K562 (cell line): ENCODE measurements around the gene SGIP1. TPM values are rescaled to one million over a fixed set of nuclear protein-coding genes. Genes with fewer than 3 reads are reported as not detected.

Experiments used
- ATAC-seq: fragments of 200-7000 bp; cut with Tn5 transposase; 3 replicates; pipeline ENCODE4 v1.9.1; 2020; ENCODE audit warnings: moderate library complexity
- BruUV-seq: library from RNA; stranded (reverse); fragments of 400-500 nt; replicated peaks from 2 replicates; lab custom pipeline; 2021; lab: Mats Ljungman, UMichigan
- CTCF ChIA-PET: fragments of 300-600 bp; formaldehyde crosslinking; extraction: SDS; loops from one replicate; lab custom pipeline; 2021; ENCODE audit warnings: low intra/inter-chr PET ratio; lab: Yijun Ruan, JAX
- POLR2A ChIA-PET: fragments of 300-600, 350-650 bp; sonication (Branson Sonifier 250); formaldehyde crosslinking; extraction: SDS; loops from one replicate; lab custom pipeline; 2021; ENCODE audit warnings: antibody characterized with exemption, inconsistent platforms; lab: Yijun Ruan, JAX
- DNase-seq, 4 experiments: peaks; one replicate each; pipeline versions ENCODE4 v3.0.0 to v3.0.0-alpha.2; 2011 to 2018; ENCODE audit warnings: low spot score in 3 of 4, mixed read lengths in 3 of 4; ENCODE audit errors: extremely low read depth in 1 of 4
- FAIRE-seq: peaks from 2 replicates; lab custom pipeline; 2011; peaks lifted over from hg19 to GRCh38; lab: Jason Lieb, UNC
- H2AFZ ChIP-seq: 2 replicates; pipeline ENCODE4 v1.6.0; 2011; ENCODE audit warnings: low read depth, low read length, control low read depth, inconsistent platforms
- H3K27ac ChIP-seq: fragments of 200-600 bp; 3 replicates; pipeline ENCODE4 v1.8.0; 2011; ENCODE audit warnings: low read depth, mild to moderate bottlenecking, control low read depth, inconsistent platforms, low read length, moderate library complexity, mixed read lengths; ENCODE audit errors: extremely low read depth
- H3K27me3 ChIP-seq, 2 experiments: fragments of 300-600 bp in 1 of 2; 2 replicates in 1 of 2; 3 replicates in 1 of 2; pipeline versions ENCODE4 v1.6.0 to v1.8.0; 2011; ENCODE audit warnings: inconsistent platforms in 2 of 2, low read length in 2 of 2, mild to moderate bottlenecking in 1 of 2, mixed read lengths in 1 of 2, moderate library complexity in 1 of 2; ENCODE audit not compliant: control insufficient read depth in 2 of 2, insufficient read depth in 2 of 2
- H3K36me3 ChIP-seq: fragments of 300-600 bp; 3 replicates; pipeline ENCODE4 v1.8.0; 2011; ENCODE audit warnings: mild to moderate bottlenecking, low read length, inconsistent platforms; ENCODE audit not compliant: control insufficient read depth, insufficient read depth
- H3K4me1 ChIP-seq, 2 experiments: fragments of 200-600 bp in 1 of 2; replicated peaks in 1 of 2; 2 replicates in 1 of 2; 3 replicates in 1 of 2; pipeline versions ENCODE4 v1.5.1 to v1.8.0; 2011; ENCODE audit warnings: inconsistent platforms in 2 of 2, low read length in 2 of 2, mild to moderate bottlenecking in 1 of 2, mixed read lengths in 1 of 2, moderate library complexity in 1 of 2; ENCODE audit not compliant: control insufficient read depth in 2 of 2, insufficient read depth in 2 of 2
- H3K4me2 ChIP-seq: 2 replicates; pipeline ENCODE4 v1.6.1; 2011; ENCODE audit warnings: low read length, control low read depth, inconsistent platforms, mixed read lengths; ENCODE audit not compliant: insufficient read depth
- H3K4me3 ChIP-seq: fragments of 200-600 bp; sonication (generic), shearing (Covaris generic); 2 replicates; pipeline ENCODE4 v1.5.1; 2016; ENCODE audit warnings: control low read depth, inconsistent platforms
- H3K79me2 ChIP-seq: fragments of 200-600 bp; 3 replicates; pipeline ENCODE4 v1.8.0; 2011; ENCODE audit warnings: low read length, inconsistent platforms; ENCODE audit not compliant: control insufficient read depth, insufficient read depth
- H3K9ac ChIP-seq, 2 experiments: 2 replicates each; pipeline versions ENCODE4 v1.6.0 to v1.6.1; 2011; ENCODE audit warnings: low read depth in 2 of 2, low read length in 2 of 2, control low read depth in 1 of 2, inconsistent platforms in 1 of 2, mild to moderate bottlenecking in 1 of 2, mixed read lengths in 1 of 2; ENCODE audit not compliant: insufficient read depth in 1 of 2
- H3K9me1 ChIP-seq: one replicate; pipeline ENCODE4 v1.6.0; 2011; ENCODE audit warnings: inconsistent platforms, mild to moderate bottlenecking, low read length, moderate library complexity; ENCODE audit not compliant: control insufficient read depth, insufficient read depth
- H3K9me3 ChIP-seq: replicated peaks from 2 replicates; pipeline ENCODE4 v1.5.1; 2011; ENCODE audit warnings: low read depth, low read length, inconsistent platforms; ENCODE audit not compliant: control insufficient read depth, insufficient read depth
- H4K20me1 ChIP-seq: replicated peaks from 2 replicates; pipeline ENCODE4 v1.6.1; 2011; ENCODE audit warnings: low read length, inconsistent platforms, mixed read lengths; ENCODE audit not compliant: control insufficient read depth, insufficient read depth
- BCL6 ChIP-seq: fragments of 250-450 bp; sonication (Bioruptor Pico); IDR thresholded peaks from 2 replicates; pipeline ENCODE4 v1.4.0; 2020
- DDX20 ChIP-seq: fragments of 450-650 bp; IDR thresholded peaks from 2 replicates; pipeline ENCODE4 v1.6.1; 2016; ENCODE audit warnings: missing genetic modification characterization, low read depth, mild to moderate bottlenecking, missing compliant biosample characterization, moderate library complexity
- FOXP1 ChIP-seq: sonication (generic); formaldehyde crosslinking; IDR thresholded peaks from 2 replicates; pipeline ENCODE4 v1.8.0; 2022; ENCODE audit warnings: mild to moderate bottlenecking, missing genetic modification reagents
- KLF13 ChIP-seq: fragments of 450-650 bp; IDR thresholded peaks from 2 replicates; pipeline ENCODE4 v1.6.1; 2016; ENCODE audit warnings: missing genetic modification characterization, low read depth, mild to moderate bottlenecking, missing compliant biosample characterization, moderate library complexity, borderline replicate concordance
- MAFG ChIP-seq: fragments of 450-650 bp; conservative IDR thresholded peaks from 2 replicates; pipeline ENCODE4 v1.6.1; 2016; ENCODE audit warnings: missing genetic modification characterization, missing compliant biosample characterization
- MCM2 ChIP-seq: fragments of 450-650 bp; IDR thresholded peaks from 2 replicates; pipeline ENCODE4 v1.6.1; 2017; ENCODE audit warnings: low read depth, mild to moderate bottlenecking
- MTA1 ChIP-seq: fragments of 450-650 bp; IDR thresholded peaks from 2 replicates; pipeline ENCODE4 v1.6.1; 2017; ENCODE audit warnings: borderline replicate concordance
- RCOR1 ChIP-seq, 2 experiments: IDR thresholded peaks; 2 replicates each; pipeline ENCODE4 v1.6.1; 2012; ENCODE audit warnings: low read depth in 2 of 2, low read length in 2 of 2, borderline replicate concordance in 1 of 2, improper control_type of control experiment in 1 of 2
- ZBTB8A ChIP-seq: fragments of 450-650 bp; IDR thresholded peaks from 2 replicates; pipeline ENCODE4 v1.6.1; 2018; ENCODE audit warnings: mild to moderate bottlenecking, moderate library complexity; ENCODE audit not compliant: partially characterized antibody
- ZNF140 ChIP-seq: fragments of 250-450 bp; sonication (Bioruptor Pico); IDR thresholded peaks from 2 replicates; pipeline ENCODE4 v1.8.0; 2021; ENCODE audit warnings: moderate library complexity, mild to moderate bottlenecking, inconsistent platforms
- ZNF146 ChIP-seq: IDR thresholded peaks from one replicate; pipeline ENCODE4 v1.6.1; 2018; ENCODE audit warnings: missing compliant biosample characterization; ENCODE audit not compliant: unreplicated experiment
- ZNF232 ChIP-seq: sonication (generic); formaldehyde crosslinking; IDR thresholded peaks from 2 replicates; pipeline ENCODE4 v1.8.0; 2022; ENCODE audit warnings: mild to moderate bottlenecking, missing genetic modification reagents
- ZNF384 ChIP-seq: IDR thresholded peaks from 2 replicates; pipeline ENCODE4 v1.6.1; 2012; ENCODE audit warnings: low read depth, low read length, improper control_type of control experiment
- ZNF589 ChIP-seq: fragments of 200-800 bp; sonication (Bioruptor generic); IDR thresholded peaks from 2 replicates; pipeline ENCODE4 v1.6.1; 2016; ENCODE audit warnings: low read depth, missing genetic modification characterization, missing compliant biosample characterization
- WGBS: fragments of 100-300 bp; shearing (Covaris generic); methylation state at CpG from one replicate; pipeline ENCODE4 v1.1.6; 2016; ENCODE audit warnings: low coverage, mixed read lengths; ENCODE audit not compliant: insufficient coverage; ENCODE audit errors: missing lambda C conversion rate; 5-methylcytosine and 5-hydroxymethylcytosine counted together
- in situ Hi-C: fragments of 300-500 bp; cut with MboI; formaldehyde crosslinking; loops from 4 replicates; pipeline ENCODE4 v1.15.0; 2018; ENCODE audit warnings: inconsistent platforms, mixed read lengths
- intact Hi-C: fragments of 100-400 bp; cut with micrococcal nuclease; formaldehyde crosslinking; loops from 2 replicates; pipeline ENCODE4 v1.14.2; 2022
- polyA plus RNA-seq, 8 experiments: library from polyadenylated mRNA; depleted of rRNA in 4 of 8; stranded (reverse) in 5 of 8; unstranded in 3 of 8; fragments of >200 nt; fragmentation: Nextera tagmentation in 2 of 8; fragmentation: Illumina TruSeq in 1 of 8; extraction: Ambion mirVana in 2 of 8; extraction: Trizol in 1 of 8; gene quantifications; 2 replicates each; pipeline versions ENCODE4 v1.2.1 to v1.2.3, GENCODE V29; 2011 to 2014; ENCODE audit warnings: inconsistent platforms in 1 of 8, missing spikeins in 1 of 8
- total RNA-seq, 7 experiments: library from RNA; depleted of rRNA in 6 of 7; stranded (reverse); fragments of >200 nt in 6 of 7; fragmentation: Illumina TruSeq in 2 of 7; extraction: Trizol in 2 of 7; gene quantifications; 2 replicates each; pipeline versions ENCODE4 v1.2.1 to v1.2.3, GENCODE V29; 2011 to 2021; ENCODE audit warnings: low replicate concordance in 1 of 7
- TF ChIP-seq, protein P1 (sequence below): sonication (generic); formaldehyde crosslinking; IDR thresholded peaks from 2 replicates; pipeline ENCODE4 v1.4.0; 2020; ENCODE audit warnings: mild to moderate bottlenecking, missing genetic modification reagents
- TF ChIP-seq, protein P2 (sequence below): IDR thresholded peaks from 2 replicates; pipeline ENCODE4 v1.6.1; 2011; ENCODE audit not compliant: insufficient read length; ENCODE audit errors: extremely low read depth
- TF ChIP-seq, protein P3 (sequence below): sonication (generic); formaldehyde crosslinking; IDR thresholded peaks from 2 replicates; pipeline ENCODE4 v1.8.0; 2022; ENCODE audit warnings: mild to moderate bottlenecking, missing genetic modification reagents
- TF ChIP-seq, protein P4 (sequence below): fragments of 450-650 bp; IDR thresholded peaks from 2 replicates; pipeline ENCODE4 v1.6.1; 2016; ENCODE audit warnings: borderline replicate concordance

SGIP1 gene
- total and polyA plus RNA-seq, 9 of the 15 experiments (the other 6 are each of a cell fraction or from before 2014, with no cell fraction given): 0.07 to 0.35 TPM; not detected in 7

DNA sequence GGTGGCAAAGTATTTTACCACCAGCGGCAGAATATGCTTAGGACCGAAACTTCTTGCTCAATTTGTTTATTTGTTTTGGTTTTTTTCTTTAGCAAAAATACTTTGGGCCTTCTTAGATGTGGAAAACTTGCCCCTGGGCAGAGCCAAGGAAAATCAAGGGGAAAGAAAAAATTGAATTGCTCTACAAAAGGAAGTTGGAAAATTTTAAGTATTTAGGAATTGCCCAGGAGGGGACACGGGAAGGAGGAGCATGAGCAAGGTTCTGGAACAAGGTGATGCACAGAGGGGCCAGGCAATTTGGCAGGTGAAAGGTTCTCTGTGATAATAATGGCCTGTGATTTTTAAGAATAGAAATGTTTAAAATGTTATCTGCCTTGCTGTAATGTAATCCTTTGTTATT, 28.6 kb downstream of the SGIP1 start:
- Histone ChIP-seq H3K36me3 (no peaks in the 10 kb centered on the region), H3K27ac (no peak overlapping the region), H2AFZ (no peak overlapping the region), H3K4me3 (no peak overlapping the region), H3K9ac (no peak overlapping the region), H3K27me3 (no peaks in the 10 kb centered on the region; a peak in 1 of 5 replicates), H3K4me2 (no peak overlapping the region), H3K9me3 (no peaks in the 10 kb centered on the region), H3K79me2 (no peaks in the 10 kb centered on the region), H3K4me1 (no peaks in the 10 kb centered on the region), H3K9me1 (no peaks in the 10 kb centered on the region), H4K20me1 (no peaks in the 10 kb centered on the region)
- in situ Hi-C loops: no loop called here
- ATAC-seq (no peak), DNase-seq (no peak), FAIRE-seq (no peak)
- CTCF ChIA-PET: no interaction called here
- 0% methylated on average over 3 of the region's 3 CpGs for WGBS
- intact Hi-C loops: no loop called here
- no TSS peak for BruUV-seq
- POLR2A ChIA-PET: interaction anchor here (0.6 kb wide), 1 partner anchor 25 kb away, joined by 3 read pairs; no protein-coding TSS in a partner anchor
- no peak for TF ChIP-seq MAFG (tag)
- TF ChIP-seq, protein P1, sequence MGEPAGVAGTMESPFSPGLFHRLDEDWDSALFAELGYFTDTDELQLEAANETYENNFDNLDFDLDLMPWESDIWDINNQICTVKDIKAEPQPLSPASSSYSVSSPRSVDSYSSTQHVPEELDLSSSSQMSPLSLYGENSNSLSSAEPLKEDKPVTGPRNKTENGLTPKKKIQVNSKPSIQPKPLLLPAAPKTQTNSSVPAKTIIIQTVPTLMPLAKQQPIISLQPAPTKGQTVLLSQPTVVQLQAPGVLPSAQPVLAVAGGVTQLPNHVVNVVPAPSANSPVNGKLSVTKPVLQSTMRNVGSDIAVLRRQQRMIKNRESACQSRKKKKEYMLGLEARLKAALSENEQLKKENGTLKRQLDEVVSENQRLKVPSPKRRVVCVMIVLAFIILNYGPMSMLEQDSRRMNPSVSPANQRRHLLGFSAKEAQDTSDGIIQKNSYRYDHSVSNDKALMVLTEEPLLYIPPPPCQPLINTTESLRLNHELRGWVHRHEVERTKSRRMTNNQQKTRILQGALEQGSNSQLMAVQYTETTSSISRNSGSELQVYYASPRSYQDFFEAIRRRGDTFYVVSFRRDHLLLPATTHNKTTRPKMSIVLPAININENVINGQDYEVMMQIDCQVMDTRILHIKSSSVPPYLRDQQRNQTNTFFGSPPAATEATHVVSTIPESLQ (CRISPR knock-in tag): no peak
- no peak for TF ChIP-seq DDX20 (tag)
- TF ChIP-seq, protein P2, sequence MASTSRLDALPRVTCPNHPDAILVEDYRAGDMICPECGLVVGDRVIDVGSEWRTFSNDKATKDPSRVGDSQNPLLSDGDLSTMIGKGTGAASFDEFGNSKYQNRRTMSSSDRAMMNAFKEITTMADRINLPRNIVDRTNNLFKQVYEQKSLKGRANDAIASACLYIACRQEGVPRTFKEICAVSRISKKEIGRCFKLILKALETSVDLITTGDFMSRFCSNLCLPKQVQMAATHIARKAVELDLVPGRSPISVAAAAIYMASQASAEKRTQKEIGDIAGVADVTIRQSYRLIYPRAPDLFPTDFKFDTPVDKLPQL: no peak
- TF ChIP-seq ZNF146 (CRISPR knock-in tag): no peak
- TF ChIP-seq MTA1: no peak
- TF ChIP-seq ZNF384: no peak
- TF ChIP-seq ZBTB8A: no peak
- TF ChIP-seq FOXP1 (CRISPR knock-in tag): no peak
- no peak for TF ChIP-seq MCM2
- TF ChIP-seq, protein P3, sequence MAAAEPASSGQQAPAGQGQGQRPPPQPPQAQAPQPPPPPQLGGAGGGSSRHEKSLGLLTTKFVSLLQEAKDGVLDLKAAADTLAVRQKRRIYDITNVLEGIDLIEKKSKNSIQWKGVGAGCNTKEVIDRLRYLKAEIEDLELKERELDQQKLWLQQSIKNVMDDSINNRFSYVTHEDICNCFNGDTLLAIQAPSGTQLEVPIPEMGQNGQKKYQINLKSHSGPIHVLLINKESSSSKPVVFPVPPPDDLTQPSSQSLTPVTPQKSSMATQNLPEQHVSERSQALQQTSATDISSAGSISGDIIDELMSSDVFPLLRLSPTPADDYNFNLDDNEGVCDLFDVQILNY (CRISPR knock-in tag): no peak
- no peak for TF ChIP-seq ZNF589 (CRISPR knock-in tag)
- no peak for TF ChIP-seq ZNF140 (CRISPR knock-in tag)
- no peak for TF ChIP-seq KLF13 (tag)
- TF ChIP-seq RCOR1 (IDR thresholded peaks at IDR 0.05; ENCODE audit: borderline replicate concordance in 1 of 2, low read depth in 2 of 2, low read length in 2 of 2): no peak
- no peak for TF ChIP-seq BCL6 (CRISPR knock-in tag)
- TF ChIP-seq, protein P4, sequence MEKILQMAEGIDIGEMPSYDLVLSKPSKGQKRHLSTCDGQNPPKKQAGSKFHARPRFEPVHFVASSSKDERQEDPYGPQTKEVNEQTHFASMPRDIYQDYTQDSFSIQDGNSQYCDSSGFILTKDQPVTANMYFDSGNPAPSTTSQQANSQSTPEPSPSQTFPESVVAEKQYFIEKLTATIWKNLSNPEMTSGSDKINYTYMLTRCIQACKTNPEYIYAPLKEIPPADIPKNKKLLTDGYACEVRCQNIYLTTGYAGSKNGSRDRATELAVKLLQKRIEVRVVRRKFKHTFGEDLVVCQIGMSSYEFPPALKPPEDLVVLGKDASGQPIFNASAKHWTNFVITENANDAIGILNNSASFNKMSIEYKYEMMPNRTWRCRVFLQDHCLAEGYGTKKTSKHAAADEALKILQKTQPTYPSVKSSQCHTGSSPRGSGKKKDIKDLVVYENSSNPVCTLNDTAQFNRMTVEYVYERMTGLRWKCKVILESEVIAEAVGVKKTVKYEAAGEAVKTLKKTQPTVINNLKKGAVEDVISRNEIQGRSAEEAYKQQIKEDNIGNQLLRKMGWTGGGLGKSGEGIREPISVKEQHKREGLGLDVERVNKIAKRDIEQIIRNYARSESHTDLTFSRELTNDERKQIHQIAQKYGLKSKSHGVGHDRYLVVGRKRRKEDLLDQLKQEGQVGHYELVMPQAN: no peak
- TF ChIP-seq ZNF232 (CRISPR knock-in tag): no peak
